Glutamatergic neuron (in vitro differentiated cells): Measurements from ENCODE around the gene GPX2. TPM values are rescaled to one million over a fixed set of nuclear protein-coding genes. Genes with fewer than 3 reads are reported as not detected.
A peak's percentile ranks its signal among the peaks of the same experiment; 100 is the strongest.

Source experiments
- DNase-seq: peaks from one replicate; pipeline ENCODE4 v3.0.0; 2022
- H3K27ac Mint-ChIP-seq: one replicate; pipeline ENCODE4 v1.8.0; 2020; ENCODE audit warnings: mild to moderate bottlenecking, mixed read lengths, inconsistent platforms; ENCODE audit not compliant: unreplicated experiment
- H3K27me3 Mint-ChIP-seq: one replicate; pipeline ENCODE4 v1.8.0; 2020; ENCODE audit warnings: mild to moderate bottlenecking, moderate library complexity, mixed read lengths, inconsistent platforms; ENCODE audit not compliant: unreplicated experiment
- H3K36me3 Mint-ChIP-seq: one replicate; pipeline ENCODE4 v1.8.0; 2020; ENCODE audit warnings: mild to moderate bottlenecking, mixed read lengths, inconsistent platforms; ENCODE audit not compliant: unreplicated experiment
- H3K4me1 Mint-ChIP-seq: one replicate; pipeline ENCODE4 v1.8.0; 2020; ENCODE audit warnings: mild to moderate bottlenecking, low read depth, mixed read lengths, inconsistent platforms; ENCODE audit not compliant: unreplicated experiment
- H3K4me3 Mint-ChIP-seq: one replicate; pipeline ENCODE4 v1.8.0; 2020; ENCODE audit warnings: mild to moderate bottlenecking, mixed read lengths, inconsistent platforms; ENCODE audit not compliant: unreplicated experiment
- H3K9me3 Mint-ChIP-seq: one replicate; pipeline ENCODE4 v1.8.0; 2020; ENCODE audit warnings: mild to moderate bottlenecking, moderate library complexity, mixed read lengths, inconsistent platforms; ENCODE audit not compliant: unreplicated experiment
- CTCF ChIP-seq: fragments of 200-600 bp; sonication (generic); IDR thresholded peaks from one replicate; pipeline ENCODE4 v1.5.0; 2021; ENCODE audit not compliant: partially characterized antibody, unreplicated experiment
- total RNA-seq: library from RNA; stranded (reverse); fragmentation: NEBNext Ultra II Directional; extraction: Animal tissue kit (Norgen Biotek cat#: 25700); gene quantifications from one replicate; pipeline ENCODE4 v1.2.1, GENCODE V29; 2021; ENCODE audit not compliant: unreplicated experiment

GPX2 gene
- total RNA-seq, 1 donor from 2014 or later = 1.3 TPM

DNA sequence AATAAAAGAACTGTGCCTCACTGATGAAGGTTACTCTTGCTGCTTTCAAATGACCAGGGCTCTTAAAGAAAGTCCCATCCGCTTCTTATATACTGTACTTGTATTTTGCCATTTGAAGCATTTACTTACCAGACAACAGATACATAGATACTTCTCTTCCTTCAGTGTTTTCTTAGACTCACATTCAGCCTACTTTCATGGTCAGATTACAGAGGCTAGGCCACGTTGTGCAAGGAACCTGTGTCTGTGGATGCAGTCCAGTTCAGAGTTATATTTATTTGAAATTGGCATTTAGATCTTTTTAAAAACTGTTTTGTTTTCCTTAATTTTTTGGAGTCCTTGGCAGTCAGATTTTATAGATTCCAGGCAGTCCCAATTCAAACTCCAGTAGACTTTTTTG is 22.1 kb downstream of the GPX2 start:
- no peaks in the 10 kb centered on the region for H3K36me3 Mint-ChIP-seq
- H3K27me3 Mint-ChIP-seq = peaks cover 3% of the 10 kb centered on the region
- no peak overlapping the region for H3K27ac Mint-ChIP-seq
- peaks cover 3% of the 10 kb centered on the region for H3K4me1 Mint-ChIP-seq
- DNase-seq = no peak
- no peak for TF ChIP-seq CTCF
- no peak overlapping the region for H3K4me3 Mint-ChIP-seq
- H3K9me3 Mint-ChIP-seq = no peaks in the 10 kb centered on the region

DNA sequence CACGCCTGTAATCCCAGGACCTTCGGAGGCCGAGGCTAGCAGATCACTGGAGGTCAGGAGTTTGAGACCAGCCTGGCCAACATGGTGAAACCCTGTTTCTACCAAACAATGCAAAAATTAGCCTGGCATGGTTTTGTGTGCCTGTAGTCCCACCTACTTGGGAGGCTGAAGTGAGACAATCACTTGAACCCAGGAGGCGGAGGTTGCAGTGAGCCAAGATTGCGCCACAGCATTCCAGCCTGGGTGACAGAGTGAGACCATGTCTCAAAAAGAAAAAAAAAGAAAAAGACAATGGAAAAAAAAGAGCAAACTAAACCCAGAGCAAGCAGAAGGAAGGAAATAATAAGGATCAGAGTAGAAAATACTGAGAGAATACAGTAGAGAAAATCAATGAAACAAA is 22.9 kb downstream of the GPX2 start:
- Mint-ChIP-seq H3K36me3 (no peaks in the 10 kb centered on the region), H3K4me3 (no peak overlapping the region), H3K27ac (no peak overlapping the region), H3K9me3 (no peaks in the 10 kb centered on the region), H3K4me1 (peaks cover 9% of the 10 kb centered on the region), H3K27me3 (peaks cover 3% of the 10 kb centered on the region)
- no peak for TF ChIP-seq CTCF
- DNase-seq = no peak

DNA sequence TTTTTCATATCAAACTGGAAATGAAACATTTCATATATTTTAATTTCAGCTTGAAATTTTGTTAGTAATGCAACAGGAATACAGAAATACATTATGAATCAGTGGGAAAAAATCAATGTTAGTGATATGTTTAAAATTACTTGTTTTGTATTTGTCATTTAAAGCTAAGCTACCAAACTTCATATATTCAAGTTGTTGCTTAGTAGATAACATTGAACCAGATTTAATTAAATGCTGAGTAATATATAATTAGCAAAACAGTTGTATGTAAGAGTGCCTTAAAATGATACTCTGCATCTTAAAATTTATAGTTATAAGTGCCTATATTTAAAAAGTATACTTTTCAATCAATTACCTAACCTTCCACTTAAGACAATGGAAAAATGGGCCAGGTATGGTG is 23.3 kb downstream of the GPX2 start:
- TF ChIP-seq CTCF = no peak
- no peak overlapping the region for H3K27ac Mint-ChIP-seq
- H3K4me1 Mint-ChIP-seq = peaks cover 9% of the 10 kb centered on the region
- peaks cover 5% of the 10 kb centered on the region for H3K27me3 Mint-ChIP-seq
- H3K4me3 Mint-ChIP-seq = no peak overlapping the region
- DNase-seq = no peak
- H3K36me3 Mint-ChIP-seq = no peaks in the 10 kb centered on the region
- H3K9me3 Mint-ChIP-seq = no peaks in the 10 kb centered on the region

DNA sequence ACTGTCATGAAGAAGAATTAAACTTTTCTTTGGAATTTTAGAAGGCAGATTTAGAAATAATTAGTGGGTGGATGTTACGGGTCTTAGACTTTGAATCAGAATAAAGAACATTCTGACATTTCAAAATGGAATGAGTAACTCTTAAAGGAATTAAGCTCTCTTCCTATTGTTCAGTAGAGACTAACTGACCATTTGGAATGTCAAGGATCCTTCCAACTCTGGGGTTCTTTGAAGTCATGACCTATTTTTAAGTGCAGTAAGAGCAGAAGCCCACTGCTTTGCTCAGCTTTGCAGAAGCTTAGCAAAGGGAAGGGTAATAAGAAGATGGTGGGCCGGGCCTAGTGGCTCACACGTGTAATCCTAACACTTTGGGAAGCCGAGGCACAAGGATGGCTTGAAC is 24.3 kb downstream of the GPX2 start:
- Mint-ChIP-seq H3K9me3 (no peaks in the 10 kb centered on the region), H3K4me1 (peaks cover 9% of the 10 kb centered on the region), H3K27me3 (peaks cover 11% of the 10 kb centered on the region), H3K36me3 (no peaks in the 10 kb centered on the region), H3K4me3 (no peak overlapping the region), H3K27ac (no peak overlapping the region)
- TF ChIP-seq CTCF = no peak
- no peak for DNase-seq

DNA sequence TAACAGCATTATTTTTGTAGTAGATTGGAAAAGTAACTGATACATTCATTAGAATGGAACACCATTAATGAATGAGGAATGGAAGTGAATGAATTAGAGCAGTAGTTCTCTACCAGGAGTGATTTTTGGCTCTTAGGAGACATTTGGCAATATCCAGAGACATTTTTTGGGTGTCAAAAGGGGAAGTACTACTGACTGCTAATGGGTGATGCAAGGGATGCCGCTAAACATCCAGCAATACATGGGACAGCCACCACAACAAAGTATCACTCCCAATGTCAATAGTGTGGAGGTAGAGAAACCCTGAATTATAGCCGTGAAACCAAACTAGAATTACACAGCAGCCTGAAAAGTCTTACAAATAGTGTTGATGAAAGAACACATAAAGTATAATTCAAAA is 26.7 kb downstream of the GPX2 start:
- no peak overlapping the region for H3K27ac Mint-ChIP-seq
- H3K4me1 Mint-ChIP-seq = peaks cover 9% of the 10 kb centered on the region
- no peaks in the 10 kb centered on the region for H3K9me3 Mint-ChIP-seq
- peaks cover 11% of the 10 kb centered on the region for H3K27me3 Mint-ChIP-seq
- DNase-seq = no peak
- no peaks in the 10 kb centered on the region for H3K36me3 Mint-ChIP-seq
- TF ChIP-seq CTCF = no peak
- peak overlapping the region; percentile 90 for H3K4me3 Mint-ChIP-seq
